Stomach (tissue), 9 donors: ENCODE results near the gene RIPK1. TPM values are rescaled to one million over a fixed set of nuclear protein-coding genes. Genes with fewer than 3 reads are reported as not detected.

ENCODE experiments used
- DNase-seq, 2 donors: peaks; one replicate each; pipeline versions ENCODE4 v3.0.0 to v3.0.0-alpha.2; 2013 to 2019
- H3K27ac ChIP-seq, 5 donors: fragments of 200-600 bp in 4 of 5; sonication (generic) in 4 of 5; one replicate each; pipeline ENCODE4 v1.5.1; 2013 to 2019; ENCODE audit warnings: mild to moderate bottlenecking in 1 of 5, moderate library complexity in 1 of 5
- H3K27me3 ChIP-seq, 3 donors: fragments of 200-600 bp; sonication (generic); one replicate each; pipeline ENCODE4 v1.5.1; 2017 to 2019; ENCODE audit warnings: mixed run types in 1 of 3
- H3K36me3 ChIP-seq, 4 donors: fragments of 200-600 bp; sonication (generic); 1 replicate in 3 of 4; 2 replicates in 1 of 4; pipeline ENCODE4 v1.5.1; 2016 to 2019
- H3K4me1 ChIP-seq, 4 donors: fragments of 200-600 bp; sonication (generic); one replicate each; pipeline ENCODE4 v1.5.1; 2016 to 2019
- H3K4me3 ChIP-seq, 4 donors: fragments of 200-600 bp; sonication (generic) in 3 of 4; one replicate each; pipeline ENCODE4 v1.5.1; 2016 to 2019; ENCODE audit warnings: mild to moderate bottlenecking in 1 of 4
- H3K9me3 ChIP-seq, 4 donors: fragments of 200-600 bp; sonication (generic); one replicate each; pipeline ENCODE4 v1.5.1; 2016 to 2019
- CTCF ChIP-seq, 7 experiments: fragments of 450-650 bp in 4 of 7; fragments of 200-600 bp in 3 of 7; sonication (generic) in 3 of 7; IDR thresholded peaks; one replicate each; pipeline ENCODE4 v1.5.1; 2016 to 2019; ENCODE audit warnings: antibody characterized with exemption in 7 of 7, control low read depth in 2 of 7, mild to moderate bottlenecking in 1 of 7
- EP300 ChIP-seq: sonication (generic); formaldehyde crosslinking; IDR thresholded peaks from one replicate; pipeline ENCODE4 v1.6.1; 2017; ENCODE audit warnings: antibody characterized with exemption
- POLR2A ChIP-seq, 4 donors: fragments of 450-650 bp; IDR thresholded peaks; one replicate each; pipeline ENCODE4 v1.6.1; 2016; ENCODE audit warnings: antibody characterized with exemption in 4 of 4, control low read depth in 2 of 4, mild to moderate bottlenecking in 1 of 4, moderate library complexity in 1 of 4
- POLR2AphosphoS5 ChIP-seq, 3 donors: sonication (generic); formaldehyde crosslinking; IDR thresholded peaks; one replicate each; pipeline ENCODE4 v1.6.1; 2016; ENCODE audit warnings: antibody characterized with exemption in 3 of 3
- WGBS, 5 donors: extraction: QIAGEN DNeasy Blood & Tissue Kit in 3 of 5; methylation state at CpG; one replicate each; pipeline versions ENCODE4 v1.1.5 to v1.1.7; 2013 to 2018; 5-methylcytosine and 5-hydroxymethylcytosine counted together
- intact Hi-C: fragments of 100-400 bp; cut with DNase I; formaldehyde crosslinking; loops from one replicate; pipeline ENCODE4 v1.15.1; 2023; ENCODE audit warnings: low total_unique reads
- polyA plus RNA-seq, 3 donors: library from polyadenylated mRNA; stranded (reverse); fragments of 200-250 nt; gene quantifications; one replicate each; pipeline ENCODE4 v1.2.3, GENCODE V29; 2013
- small RNA-seq, 4 donors: library from RNA; depleted of rRNA; stranded (forward); fragments of <200 nt; gene quantifications; one replicate each; pipeline ENCODE3, GENCODE V24; 2016
- total RNA-seq, 5 donors: library from RNA; depleted of rRNA; stranded (reverse); fragments of >200 nt; gene quantifications; one replicate each; pipeline versions ENCODE4 v1.1.0 to v1.2.3, GENCODE V29; 2014 to 2016
- donor health status: healthy with polysubstance abuse.
- donor health status: Bipolar disorder and iron deficiency.
- donor health status: healthy.

The RIPK1 gene
- total and polyA plus RNA-seq, 8 donors: 4.9 to 25.5 (median 15.9) TPM

DNA sequence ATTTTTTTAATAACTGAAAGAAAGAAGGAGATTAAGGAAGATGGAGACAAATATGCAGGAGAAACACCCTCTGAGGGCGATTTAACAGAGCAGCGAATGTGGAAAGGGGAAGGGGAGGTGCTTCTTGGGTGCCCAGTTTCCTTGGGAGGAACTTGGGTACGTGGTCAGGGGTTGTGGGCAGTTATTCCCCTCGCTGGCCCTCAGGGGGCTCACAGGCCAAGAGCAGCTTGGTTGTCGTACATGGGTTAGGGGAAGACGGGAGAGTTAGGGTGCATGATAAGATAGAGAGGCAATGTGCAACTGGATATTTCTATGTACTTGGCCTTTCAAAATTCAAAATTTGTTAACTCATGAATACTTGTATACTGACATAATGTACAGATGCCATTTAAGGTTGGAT lies 96.1 kb downstream of the RIPK1 start:
- H3K36me3 ChIP-seq: no peaks in the 10 kb centered on the region
- intact Hi-C loops: no loop called here
- no peaks in the 10 kb centered on the region for H3K27me3 ChIP-seq
- H3K27ac ChIP-seq: no peak overlapping the region
- peaks cover 19 to 39% (median 29%) of the 10 kb centered on the region in 4 donors for H3K4me1 ChIP-seq
- DNase-seq: no peak
- H3K4me3 ChIP-seq: no peak overlapping the region
- WGBS, 5 donors: 91 to 95% (median 92%) methylated on average over 6 of the region's 6 CpGs
- TF ChIP-seq EP300 (no peak), POLR2AphosphoS5 (IDR thresholded peaks at IDR 0.05) (no peak), POLR2A (IDR thresholded peaks at IDR 0.05) (no peak), CTCF (IDR thresholded peaks at IDR 0.05) (no peak)
- no peaks in the 10 kb centered on the region for H3K9me3 ChIP-seq

Small RNA genes within 50 kb of the gene (small RNA-seq; reads per million reads assigned to genes)
- gene AL133351.4 (0 reads per million in 4 donors), gene RNA5SP201 (0 reads per million in 4 donors)

Other genes starting within 250 kb of the RIPK1 start
- gene SERPINB1, start 226.6 kb upstream of the RIPK1 start, total RNA-seq: 100 to 1,000 TPM in 1 of 5 donors, 10 to 100 TPM in 4; 10.3 to 122 (median 18.7) TPM
- gene SERPINB1, start 226.6 kb upstream of the RIPK1 start, polyA plus RNA-seq: 100 to 1,000 TPM; 126 to 146 (median 129) TPM
- gene SERPINB9, start 165.2 kb upstream of the RIPK1 start, total RNA-seq: 1 to 10 TPM in 3 of 5 donors, under 1 TPM in 1, not detected in 1; 0.58 to 9.4 (median 2.8) TPM
- gene SERPINB9, start 165.2 kb upstream of the RIPK1 start, polyA plus RNA-seq: 1 to 10 TPM; 2.0 to 3.5 (median 2.1) TPM
- 100 to 1,000 TPM in 4 of 5 donors, 10 to 100 TPM in 1; 79.1 to 208 (median 160) TPM for gene SERPINB6, start 96.9 kb upstream of the RIPK1 start, total RNA-seq
- 100 to 1,000 TPM in 2 of 3 donors, 10 to 100 TPM in 1; 93.1 to 281 (median 144) TPM for gene SERPINB6, start 96.9 kb upstream of the RIPK1 start, polyA plus RNA-seq
- 10 to 100 TPM in 1 of 5 donors, 1 to 10 TPM in 2, under 1 TPM in 1, not detected in 1; 0.87 to 35.5 (median 5.5) TPM for gene NQO2, start 68.6 kb upstream of the RIPK1 start, total RNA-seq
- 10 to 100 TPM; 28.3 to 43.1 (median 41.9) TPM for gene NQO2, start 68.6 kb upstream of the RIPK1 start, polyA plus RNA-seq
- 100 to 1,000 TPM in 1 of 5 donors, 10 to 100 TPM in 3, 1 to 10 TPM in 1; 9.3 to 104 (median 18.2) TPM for gene BPHL, start 50.2 kb downstream of the RIPK1 start, total RNA-seq
- 10 to 100 TPM; 11.8 to 13.1 (median 13.0) TPM for gene BPHL, start 50.2 kb downstream of the RIPK1 start, polyA plus RNA-seq
- gene TUBB2A, start 89.0 kb downstream of the RIPK1 start, total RNA-seq: 10 to 100 TPM in 4 of 5 donors, 1 to 10 TPM in 1; 6.7 to 96.9 (median 47.5) TPM
- 10 to 100 TPM; 33.4 to 83.9 (median 50.4) TPM for gene TUBB2A, start 89.0 kb downstream of the RIPK1 start, polyA plus RNA-seq
- 10 to 100 TPM in 1 of 5 donors, 1 to 10 TPM in 2, not detected in 2; 1.4 to 31.4 (median 4.6) TPM for gene TUBB2B, start 159.2 kb downstream of the RIPK1 start, total RNA-seq
- 1 to 10 TPM; 3.7 to 5.2 (median 4.1) TPM for gene TUBB2B, start 159.2 kb downstream of the RIPK1 start, polyA plus RNA-seq
- gene PSMG4, start 190.5 kb downstream of the RIPK1 start, total RNA-seq: 10 to 100 TPM in 2 of 5 donors, 1 to 10 TPM in 3; 4.0 to 92.7 (median 7.8) TPM
- 10 to 100 TPM; 36.2 to 48.4 (median 39.4) TPM for gene PSMG4, start 190.5 kb downstream of the RIPK1 start, polyA plus RNA-seq